CD8-positive, alpha-beta memory T cell (primary cell): ENCODE data around the gene LSG1. TPM values are rescaled to one million over a fixed set of nuclear protein-coding genes. Genes with fewer than 3 reads are reported as not detected.

ENCODE experiments used
- CTCF ChIA-PET: fragments of 350-600 bp; sonication (Branson Sonifier 250); formaldehyde crosslinking; loops from one replicate; lab custom pipeline; 2021; ENCODE audit warnings: antibody characterized with exemption; lab: Charles Lee
- POLR2A ChIA-PET: fragments of 350-600 bp; sonication (Branson Sonifier 250); formaldehyde crosslinking; loops from one replicate; lab custom pipeline; 2021; ENCODE audit warnings: antibody characterized with exemption; lab: Charles Lee
- DNase-seq, 5 donors: peaks; one replicate each; pipeline versions ENCODE4 v3.0.0 to v3.0.0-alpha.2; 2020 to 2022; ENCODE audit warnings: mixed read lengths in 1 of 5
- H3K27ac ChIP-seq: one replicate; pipeline ENCODE4 v1.7.0; 2013; ENCODE audit warnings: low read depth, mild to moderate bottlenecking, low read length, moderate library complexity
- H3K27me3 ChIP-seq: 2 replicates; pipeline ENCODE4 v1.7.0; 2013; ENCODE audit warnings: low read length, mild to moderate bottlenecking; ENCODE audit not compliant: insufficient read depth, poor library complexity, severe bottlenecking
- H3K36me3 ChIP-seq: 2 replicates; pipeline ENCODE4 v1.7.0; 2013; ENCODE audit warnings: mild to moderate bottlenecking, low read length, moderate library complexity; ENCODE audit not compliant: insufficient read depth
- H3K4me1 ChIP-seq: 2 replicates; pipeline ENCODE4 v1.7.0; 2013; ENCODE audit warnings: mild to moderate bottlenecking, low read length, moderate library complexity; ENCODE audit not compliant: insufficient read depth
- H3K4me3 ChIP-seq: 2 replicates; pipeline ENCODE4 v1.7.0; 2013; ENCODE audit warnings: mild to moderate bottlenecking, low read length
- H3K9me3 ChIP-seq: 2 replicates; pipeline ENCODE4 v1.7.0; 2013; ENCODE audit warnings: mild to moderate bottlenecking, low read length
- H3K27ac Mint-ChIP-seq, 8 donors: one replicate each; pipeline ENCODE4 v1.8.0; 2020 to 2021; ENCODE audit warnings: mixed read lengths in 8 of 8, mild to moderate bottlenecking in 6 of 8, inconsistent platforms in 3 of 8, moderate library complexity in 3 of 8
- H3K27me3 Mint-ChIP-seq, 2 donors: one replicate each; pipeline ENCODE4 v1.8.0; 2020 to 2021; ENCODE audit warnings: mixed read lengths in 2 of 2, mild to moderate bottlenecking in 1 of 2, moderate library complexity in 1 of 2
- H3K36me3 Mint-ChIP-seq, 3 donors: one replicate each; pipeline ENCODE4 v1.8.0; 2020 to 2021; ENCODE audit warnings: mixed read lengths in 3 of 3, inconsistent platforms in 1 of 3, mild to moderate bottlenecking in 1 of 3
- H3K4me1 Mint-ChIP-seq, 3 donors: one replicate each; pipeline ENCODE4 v1.8.0; 2020 to 2021; ENCODE audit warnings: mixed read lengths in 3 of 3, inconsistent platforms in 1 of 3, mild to moderate bottlenecking in 1 of 3
- H3K4me3 Mint-ChIP-seq, 7 donors: one replicate each; pipeline ENCODE4 v1.8.0; 2020 to 2021; ENCODE audit warnings: mixed read lengths in 7 of 7, mild to moderate bottlenecking in 6 of 7, moderate library complexity in 4 of 7, inconsistent platforms in 2 of 7
- H3K9me3 Mint-ChIP-seq, 5 donors: one replicate each; pipeline ENCODE4 v1.8.0; 2020 to 2022; ENCODE audit warnings: mixed read lengths in 5 of 5, mild to moderate bottlenecking in 3 of 5, moderate library complexity in 2 of 5, inconsistent platforms in 1 of 5
- polyA plus RNA-seq: library from polyadenylated mRNA; unstranded; fragments of 300-500 nt; fragmentation: Illumina TruSeq; gene quantifications from one replicate; pipeline ENCODE4 v1.2.3, GENCODE V29; 2021
- total RNA-seq, 2 experiments: library from RNA; stranded (reverse); gene quantifications; one replicate each; pipeline ENCODE4 v1.2.3, GENCODE V29; 2021

LSG1 gene
- total and polyA plus RNA-seq, 3 experiments from 2014 or later: 39.3 to 68.8 (median 65.2) TPM

DNA sequence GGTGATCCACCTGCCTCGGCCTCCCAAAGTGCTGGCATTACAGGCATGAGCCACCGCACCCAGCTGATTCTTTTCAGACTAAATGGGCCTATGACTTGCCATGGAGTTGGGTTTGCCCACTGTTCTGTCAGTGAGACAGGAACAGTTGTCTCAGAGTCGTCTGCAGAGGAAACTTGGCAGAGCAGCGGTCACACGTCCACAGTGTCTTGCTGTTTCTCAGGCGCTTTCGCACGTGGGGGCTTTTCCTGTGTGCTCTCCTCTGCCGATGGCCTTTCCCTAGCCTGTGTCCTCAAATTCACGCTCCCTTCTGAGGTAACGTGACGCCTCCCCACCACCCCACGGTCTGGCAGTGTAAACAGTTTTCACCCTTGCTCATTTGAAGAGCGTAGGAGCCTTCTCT lies 50.0 kb downstream of the LSG1 start:
- no peaks in the 10 kb centered on the region for H3K9me3 Mint-ChIP-seq

DNA sequence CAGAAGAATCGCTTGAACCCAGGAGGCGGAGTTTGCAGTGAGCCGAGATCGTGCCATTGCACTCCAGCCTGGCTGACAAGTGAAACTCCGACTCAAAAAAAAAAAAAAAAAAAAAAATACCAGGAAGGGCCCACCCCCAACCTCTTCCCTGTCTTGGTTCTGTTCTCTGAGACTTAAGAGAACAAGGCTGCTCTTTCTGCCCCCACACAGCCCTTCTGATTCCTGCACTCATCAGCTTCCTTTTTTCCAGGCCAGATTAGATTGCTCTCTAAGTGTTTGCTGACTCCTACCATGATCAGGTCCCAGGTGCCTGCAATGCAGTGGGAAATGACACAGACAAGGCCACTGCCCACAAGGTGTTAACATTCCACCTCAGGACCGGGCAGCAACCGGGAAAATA lies 51.8 kb downstream of the LSG1 start:
- Mint-ChIP-seq H3K36me3 (no peaks in the 10 kb centered on the region), H3K27ac (peak overlapping the region in 2 of 8 donors; percentile 1 to 29), H3K27me3 (no peaks in the 10 kb centered on the region), H3K4me3 (no peak overlapping the region), H3K9me3 (no peaks in the 10 kb centered on the region), H3K4me1 (no peaks in the 10 kb centered on the region)
- ChIA-PET POLR2A (no interaction called here), CTCF (no interaction called here)
- no peaks in the 10 kb centered on the region for H3K9me3 ChIP-seq
- H3K27me3 ChIP-seq: no peaks in the 10 kb centered on the region
- H3K4me3 ChIP-seq: no peak overlapping the region
- no peak for DNase-seq
- H3K27ac ChIP-seq: no peak overlapping the region
- no peaks in the 10 kb centered on the region for H3K4me1 ChIP-seq
- no peaks in the 10 kb centered on the region for H3K36me3 ChIP-seq

More for the DNA sequence above, 50.0 kb downstream of the LSG1 start:
- Mint-ChIP-seq H3K36me3 (peaks cover 0 to 7% (median 1%) of the 10 kb centered on the region in 3 donors), H3K4me1 (no peaks in the 10 kb centered on the region), H3K27ac (no peak overlapping the region), H3K27me3 (no peaks in the 10 kb centered on the region), H3K4me3 (no peak overlapping the region)
- no peak for DNase-seq
- Histone ChIP-seq H3K4me3 (no peak overlapping the region), H3K36me3 (no peaks in the 10 kb centered on the region), H3K4me1 (no peaks in the 10 kb centered on the region), H3K27me3 (no peaks in the 10 kb centered on the region), H3K9me3 (no peaks in the 10 kb centered on the region), H3K27ac (no peak overlapping the region)
- ChIA-PET POLR2A (no interaction called here), CTCF (interaction anchor here (0.7 kb wide), 1 partner anchor 28 kb away, joined by 3 read pairs; no protein-coding TSS in a partner anchor)

DNA sequence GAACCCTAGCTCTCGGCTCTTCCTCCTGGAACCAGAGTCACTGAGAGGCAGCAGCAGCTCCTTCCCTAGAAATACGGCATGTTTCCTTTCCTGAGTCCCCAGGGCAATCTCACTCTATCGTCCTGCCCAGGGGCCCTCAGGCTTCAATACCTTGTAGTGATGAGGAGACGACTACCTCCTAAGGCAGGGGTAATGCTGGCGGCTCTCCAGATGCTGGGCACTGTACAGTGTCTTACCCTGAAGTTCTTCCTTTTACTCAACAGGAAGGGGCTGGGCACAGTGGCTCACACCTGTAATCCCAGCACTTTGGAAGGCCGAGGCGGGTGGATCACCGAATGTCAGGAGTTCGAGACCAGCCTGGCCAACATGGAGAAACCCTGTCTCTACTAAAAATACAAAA lies 52.2 kb downstream of the LSG1 start:
- CTCF ChIA-PET: no interaction called here
- POLR2A ChIA-PET: no interaction called here

DNA sequence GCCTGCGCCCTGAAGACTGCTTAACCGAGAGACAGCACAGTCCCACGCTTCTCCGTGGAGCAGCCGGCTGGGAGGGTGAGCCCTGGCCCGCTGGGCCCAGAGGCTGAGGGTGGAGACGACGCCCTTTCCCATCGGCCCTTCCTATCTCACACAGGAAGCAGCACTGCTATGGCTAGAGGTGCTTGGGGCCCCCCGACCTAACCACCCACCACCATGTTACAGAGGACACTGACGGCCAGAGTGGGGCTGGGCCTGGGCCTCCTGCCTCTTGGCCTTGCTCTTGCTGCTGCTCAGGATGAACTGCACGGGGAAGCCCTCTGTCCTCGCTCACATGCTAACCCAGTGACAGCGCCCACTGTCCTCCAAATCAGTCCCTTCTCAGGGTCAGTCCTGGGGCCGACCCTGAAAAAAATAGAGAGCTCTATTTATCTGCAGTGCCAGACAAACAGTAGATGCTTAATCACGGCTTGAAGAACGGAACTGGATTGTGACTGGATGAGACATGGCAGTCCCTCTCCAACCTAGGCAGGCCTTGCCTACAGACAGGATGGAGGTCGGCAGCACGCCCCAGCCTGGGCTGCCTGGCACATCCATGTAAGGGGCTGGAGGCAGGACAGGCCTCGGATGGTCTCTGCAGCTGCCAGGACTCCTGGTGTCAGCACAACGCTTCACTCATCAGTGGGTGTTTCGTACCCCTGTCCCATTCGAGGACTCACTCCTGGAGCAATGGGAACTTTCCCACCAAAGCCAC lies 53.0 kb downstream of the LSG1 start:
- Mint-ChIP-seq H3K36me3 (no peaks in the 10 kb centered on the region), H3K4me1 (no peaks in the 10 kb centered on the region), H3K27me3 (no peaks in the 10 kb centered on the region), H3K4me3 (no peak overlapping the region), H3K9me3 (no peaks in the 10 kb centered on the region), H3K27ac (no peak overlapping the region)
- peak in 1 of 5 donors; percentile 37 for DNase-seq
- ChIA-PET POLR2A (no interaction called here), CTCF (no interaction called here)
- H3K36me3 ChIP-seq: no peaks in the 10 kb centered on the region
- H3K9me3 ChIP-seq: no peaks in the 10 kb centered on the region
- H3K4me3 ChIP-seq: no peak overlapping the region
- no peak overlapping the region for H3K27ac ChIP-seq
- no peaks in the 10 kb centered on the region for H3K4me1 ChIP-seq
- no peaks in the 10 kb centered on the region for H3K27me3 ChIP-seq

More for the DNA sequence above, 52.2 kb downstream of the LSG1 start:
- Mint-ChIP-seq H3K27me3 (no peaks in the 10 kb centered on the region), H3K36me3 (no peaks in the 10 kb centered on the region), H3K4me3 (no peak overlapping the region), H3K4me1 (no peaks in the 10 kb centered on the region), H3K9me3 (no peaks in the 10 kb centered on the region), H3K27ac (no peak overlapping the region)
- peak in 1 of 5 donors; percentile 33 for DNase-seq
- no peak overlapping the region for H3K27ac ChIP-seq
- H3K9me3 ChIP-seq: no peaks in the 10 kb centered on the region
- no peaks in the 10 kb centered on the region for H3K27me3 ChIP-seq
- no peaks in the 10 kb centered on the region for H3K36me3 ChIP-seq
- no peak overlapping the region for H3K4me3 ChIP-seq
- H3K4me1 ChIP-seq: no peaks in the 10 kb centered on the region

DNA sequence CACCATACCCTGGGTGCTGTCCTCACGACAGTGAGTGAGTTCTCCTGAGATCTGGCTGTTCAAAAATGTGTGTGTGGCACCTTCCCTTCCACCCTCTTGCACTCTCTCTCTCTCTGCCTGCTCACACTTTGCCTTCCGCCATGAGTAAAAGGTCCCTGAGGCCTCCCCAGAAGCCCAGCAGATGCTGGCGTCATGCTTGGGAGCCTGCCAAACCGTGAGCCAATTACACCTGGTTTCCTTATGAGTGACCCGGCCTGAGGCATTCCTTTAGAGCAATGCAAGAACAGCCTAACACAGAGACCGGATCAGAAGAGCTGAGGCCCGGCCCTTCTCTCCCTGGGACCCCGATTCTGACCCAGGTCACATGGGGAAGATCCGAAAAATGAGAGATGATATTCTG lies 54.2 kb downstream of the LSG1 start:
- Histone ChIP-seq H3K27ac (no peak overlapping the region), H3K4me1 (no peaks in the 10 kb centered on the region), H3K36me3 (no peaks in the 10 kb centered on the region), H3K9me3 (no peaks in the 10 kb centered on the region), H3K4me3 (no peak overlapping the region), H3K27me3 (no peaks in the 10 kb centered on the region)
- Mint-ChIP-seq H3K27me3 (no peaks in the 10 kb centered on the region), H3K4me3 (no peak overlapping the region), H3K9me3 (no peaks in the 10 kb centered on the region), H3K36me3 (no peaks in the 10 kb centered on the region), H3K27ac (peak overlapping the region in 1 of 8 donors; percentile 92), H3K4me1 (no peaks in the 10 kb centered on the region)
- POLR2A ChIA-PET: no interaction called here
- no peak for DNase-seq
- CTCF ChIA-PET: no interaction called here

DNA sequence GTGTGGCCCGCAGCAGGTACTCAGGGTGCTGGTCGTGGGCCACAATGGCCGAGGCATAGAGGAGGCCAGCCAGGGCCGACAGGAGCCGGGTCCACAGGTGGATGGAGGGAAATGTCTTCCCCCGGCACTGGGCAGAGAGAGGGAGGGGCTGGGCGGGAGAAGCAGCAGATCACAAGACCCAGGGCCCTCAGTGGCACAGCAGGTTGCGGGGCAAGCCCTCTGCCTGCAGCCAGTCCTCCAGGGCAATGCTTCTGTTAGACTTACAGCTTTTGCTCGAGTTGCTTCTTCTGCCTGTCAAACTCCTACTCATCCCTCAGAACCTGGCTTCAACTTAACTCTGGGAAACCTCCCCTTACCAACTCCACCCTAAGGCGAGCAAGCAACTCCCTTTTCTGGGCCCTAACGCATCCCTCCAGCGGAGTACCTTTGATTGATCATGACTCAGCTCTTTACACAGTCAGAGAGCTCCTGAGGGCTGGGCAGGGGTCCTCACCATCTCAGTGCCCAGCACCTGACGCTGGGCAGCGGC lies 54.8 kb downstream of the LSG1 start:
- no peaks in the 10 kb centered on the region for H3K27me3 ChIP-seq
- no peak overlapping the region for H3K27ac ChIP-seq
- no peaks in the 10 kb centered on the region for H3K4me1 ChIP-seq
- no peaks in the 10 kb centered on the region for H3K4me1 Mint-ChIP-seq
- no peaks in the 10 kb centered on the region for H3K9me3 ChIP-seq
- no peaks in the 10 kb centered on the region for H3K27me3 Mint-ChIP-seq
- no peak for DNase-seq
- no peaks in the 10 kb centered on the region for H3K36me3 Mint-ChIP-seq
- H3K9me3 Mint-ChIP-seq: no peaks in the 10 kb centered on the region
- H3K4me3 ChIP-seq: no peak overlapping the region
- CTCF ChIA-PET: no interaction called here
- no peak overlapping the region for H3K27ac Mint-ChIP-seq
- no peak overlapping the region for H3K4me3 Mint-ChIP-seq
- POLR2A ChIA-PET: no interaction called here
- no peaks in the 10 kb centered on the region for H3K36me3 ChIP-seq

DNA sequence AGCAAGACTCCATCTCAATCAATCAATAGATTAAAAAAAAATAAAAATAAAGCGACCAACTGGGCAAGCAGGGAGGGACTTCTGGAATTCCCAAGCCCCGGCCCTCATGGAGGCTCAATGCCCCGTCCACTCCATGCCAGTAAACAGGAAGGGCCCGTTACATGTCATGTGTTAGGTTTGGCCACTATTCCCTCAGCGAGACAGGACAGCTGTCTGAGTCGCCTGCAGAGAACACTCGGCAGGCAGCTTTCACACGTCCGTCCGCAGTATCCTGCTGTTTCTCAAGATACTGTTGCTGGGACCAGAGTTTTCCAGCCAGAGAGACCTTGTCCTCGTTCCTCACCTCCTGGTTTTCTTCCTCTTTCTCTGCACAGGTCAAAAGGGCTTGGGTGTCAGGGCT lies 56.8 kb downstream of the LSG1 start:
- H3K36me3 Mint-ChIP-seq: no peaks in the 10 kb centered on the region
- H3K36me3 ChIP-seq: no peaks in the 10 kb centered on the region
- H3K4me1 ChIP-seq: no peaks in the 10 kb centered on the region
- H3K27me3 Mint-ChIP-seq: peaks cover 0 to 1% of the 10 kb centered on the region in 2 donors
- no peaks in the 10 kb centered on the region for H3K9me3 Mint-ChIP-seq
- no peak overlapping the region for H3K4me3 Mint-ChIP-seq
- ChIA-PET CTCF (no interaction called here), POLR2A (no interaction called here)
- no peak for DNase-seq
- H3K4me1 Mint-ChIP-seq: no peaks in the 10 kb centered on the region
- H3K27ac ChIP-seq: no peak overlapping the region
- H3K27me3 ChIP-seq: no peaks in the 10 kb centered on the region
- no peak overlapping the region for H3K4me3 ChIP-seq
- H3K9me3 ChIP-seq: no peaks in the 10 kb centered on the region
- no peak overlapping the region for H3K27ac Mint-ChIP-seq

DNA sequence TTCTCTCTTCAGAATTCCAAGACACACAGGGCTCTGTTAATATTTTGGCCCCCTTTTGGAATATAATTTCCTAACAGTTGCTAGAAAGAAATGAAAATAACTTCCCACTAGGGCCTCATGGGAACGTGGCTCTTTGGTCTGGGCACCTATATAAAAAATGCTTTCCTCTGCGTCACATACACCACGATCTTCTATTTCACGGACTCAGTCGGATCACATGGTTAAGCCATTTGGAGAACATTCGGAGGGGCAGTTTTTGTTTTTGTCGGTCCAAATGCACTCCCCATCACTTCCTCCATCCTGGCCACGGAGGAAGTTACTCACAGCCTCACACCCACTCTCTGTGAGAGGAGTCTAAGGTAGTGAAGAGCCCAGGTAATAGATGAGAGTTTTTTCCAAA lies 59.8 kb downstream of the LSG1 start:
- no peaks in the 10 kb centered on the region for H3K27me3 ChIP-seq
- peaks cover 0 to 2% of the 10 kb centered on the region in 2 donors for H3K27me3 Mint-ChIP-seq
- no peaks in the 10 kb centered on the region for H3K36me3 Mint-ChIP-seq
- H3K4me3 ChIP-seq: no peak overlapping the region
- H3K4me1 ChIP-seq: no peaks in the 10 kb centered on the region
- no peaks in the 10 kb centered on the region for H3K9me3 Mint-ChIP-seq
- no peak for DNase-seq
- H3K36me3 ChIP-seq: no peaks in the 10 kb centered on the region
- ChIA-PET POLR2A (no interaction called here), CTCF (no interaction called here)
- no peak overlapping the region for H3K27ac Mint-ChIP-seq
- no peak overlapping the region for H3K4me3 Mint-ChIP-seq
- no peaks in the 10 kb centered on the region for H3K9me3 ChIP-seq
- H3K4me1 Mint-ChIP-seq: no peaks in the 10 kb centered on the region
- H3K27ac ChIP-seq: no peak overlapping the region
